Activated CD8-positive, alpha-beta memory T cell treated with anti-CD3 and anti-CD28 coated beads for 48 hours (primary cell): ENCODE results near the gene CALN1.
"Not testable (repeated sequence)": the region's sequence is repeated elsewhere in the genome, so short reads cannot be mapped to it uniquely, and the experiment has no call there.

ENCODE experiments used
- DNase-seq, 3 experiments: peaks; one replicate each; pipeline ENCODE4 v3.0.0-alpha.2; 2020; ENCODE audit warnings: low read depth in 2 of 3, low spot score in 2 of 3

CALN1 gene

GRCh38 chr7:72412121-72412618, at the start of gene CALN1:
Gene CALN1, minus strand, starts transcription at chr7:72412338.
- DNase-seq: not testable (repeated sequence)

GRCh38 chr7:72453471-72453870, 41.3 kb upstream of the CALN1 start:
- no peak for DNase-seq

GRCh38 chr7:72447465-72448204, 35.5 kb upstream of the CALN1 start:
- DNase-seq: no peak

- no peak for DNase-seq
Measured at GRCh38 chr7:72446591-72447462, 34.7 kb upstream of the CALN1 start.

GRCh38 chr7:72446131-72446530, 34.0 kb upstream of the CALN1 start:
- no peak for DNase-seq

- no peak for DNase-seq
Measured at GRCh38 chr7:72445580-72445979, 33.4 kb upstream of the CALN1 start.

GRCh38 chr7:72445075-72445474, 32.9 kb upstream of the CALN1 start:
- DNase-seq: no peak

DNA sequence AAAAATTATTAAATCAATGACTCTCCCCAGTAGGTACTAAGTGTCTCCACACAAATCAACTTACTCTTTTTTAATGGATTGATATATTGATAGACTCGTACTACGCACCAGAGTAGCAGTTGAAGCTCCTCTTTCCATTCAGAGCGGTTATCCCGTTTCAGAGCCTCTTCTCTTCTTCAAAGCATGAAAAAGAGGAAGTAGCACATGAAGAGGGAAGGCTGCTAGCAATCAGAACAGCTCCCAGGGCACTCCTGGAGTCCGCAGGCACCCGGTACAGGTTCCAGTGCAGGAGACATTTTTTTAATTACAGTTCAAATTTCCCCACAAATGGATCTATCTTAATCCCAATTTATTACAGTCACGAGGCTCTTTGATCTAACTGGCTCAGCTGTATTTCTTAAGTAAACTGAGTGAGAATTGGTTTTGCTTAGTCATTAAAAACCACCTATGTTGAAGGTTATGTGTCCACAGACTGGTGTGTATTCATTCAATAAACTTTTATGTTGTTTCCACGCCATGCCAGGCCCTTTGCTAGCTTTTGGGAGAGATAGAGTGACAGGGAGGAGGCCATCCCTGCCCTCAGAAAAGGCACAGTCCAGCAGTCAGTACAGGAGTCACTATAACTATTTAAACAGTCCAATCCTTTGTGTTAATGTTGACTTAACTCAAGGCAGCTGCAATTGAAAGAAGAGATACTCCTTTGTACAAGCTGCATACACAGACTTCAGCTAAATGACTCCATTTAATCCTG, 32.1 kb upstream of the CALN1 start:
- DNase-seq: no peak

- DNase-seq: no peak
Measured at GRCh38 chr7:72441791-72442190, 29.7 kb upstream of the CALN1 start.

DNA sequence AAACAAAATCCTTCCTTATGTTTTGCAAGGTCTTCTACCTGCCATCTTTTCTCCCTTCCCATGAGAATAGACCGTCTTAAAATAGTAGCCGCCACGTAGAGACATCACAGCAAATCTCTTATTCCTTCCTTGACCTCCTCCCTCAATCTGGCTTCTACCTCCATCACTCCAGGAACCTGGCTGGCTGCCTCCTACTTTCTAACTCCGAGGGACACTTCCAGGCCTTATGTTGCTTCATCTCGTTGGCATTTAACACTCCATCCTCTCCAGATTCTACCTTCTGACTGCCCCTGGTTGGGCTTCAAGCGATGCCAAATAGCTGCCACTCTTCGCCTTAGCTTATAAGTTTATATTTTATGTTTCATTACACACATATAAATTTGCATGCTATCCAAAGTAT, 26.4 kb upstream of the CALN1 start:
- no peak for DNase-seq

DNA sequence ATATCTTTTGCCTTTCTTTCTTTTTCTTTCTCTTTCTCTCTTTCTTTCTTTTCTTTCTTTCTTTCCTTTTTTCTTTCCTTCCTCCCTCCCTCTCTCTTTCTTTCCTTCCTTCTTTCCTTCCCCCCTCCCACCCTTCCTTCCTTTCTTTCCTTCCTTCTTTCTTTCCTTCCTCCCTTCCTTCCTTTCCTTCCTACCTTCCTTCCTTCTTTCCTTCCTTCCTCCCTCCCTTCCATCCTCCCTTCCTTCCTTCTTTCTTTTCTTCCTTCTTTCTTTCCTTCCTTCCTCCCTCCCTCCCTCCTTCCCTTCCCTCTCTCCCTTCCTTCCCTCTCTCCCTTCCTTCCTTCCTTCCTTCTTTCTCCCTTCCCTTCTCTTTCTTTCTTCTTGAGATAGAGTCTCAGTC, 25.5 kb upstream of the CALN1 start:
- DNase-seq: no peak

DNA sequence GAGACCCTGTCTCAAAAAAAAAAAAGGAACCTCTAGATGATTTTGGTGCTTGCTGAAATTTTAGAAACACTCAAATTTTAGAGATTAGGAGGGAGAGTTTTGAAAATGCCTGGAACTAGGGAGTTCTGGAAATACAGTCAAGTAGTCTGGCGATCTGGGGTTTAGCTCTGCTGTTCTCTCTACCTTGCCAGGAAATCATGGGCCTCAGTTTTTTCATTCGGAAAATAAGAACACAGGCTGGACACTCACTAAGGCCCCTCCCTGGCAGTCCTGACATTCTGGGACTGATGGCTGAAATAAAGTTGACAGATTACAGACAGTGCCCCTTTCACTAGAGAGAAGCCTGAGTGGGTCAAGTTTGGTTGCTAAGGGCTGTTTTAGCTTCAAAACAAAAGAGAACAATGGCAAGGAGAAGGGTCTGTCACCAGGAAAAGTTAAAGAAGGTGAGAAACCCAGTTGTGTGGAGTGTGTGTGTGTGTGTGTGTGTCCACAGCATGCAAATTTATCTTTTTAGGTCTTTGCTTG, 25.0 kb upstream of the CALN1 start:
- no peak for DNase-seq

GRCh38 chr7:72435925-72436480, 23.9 kb upstream of the CALN1 start:
- no peak for DNase-seq

DNA sequence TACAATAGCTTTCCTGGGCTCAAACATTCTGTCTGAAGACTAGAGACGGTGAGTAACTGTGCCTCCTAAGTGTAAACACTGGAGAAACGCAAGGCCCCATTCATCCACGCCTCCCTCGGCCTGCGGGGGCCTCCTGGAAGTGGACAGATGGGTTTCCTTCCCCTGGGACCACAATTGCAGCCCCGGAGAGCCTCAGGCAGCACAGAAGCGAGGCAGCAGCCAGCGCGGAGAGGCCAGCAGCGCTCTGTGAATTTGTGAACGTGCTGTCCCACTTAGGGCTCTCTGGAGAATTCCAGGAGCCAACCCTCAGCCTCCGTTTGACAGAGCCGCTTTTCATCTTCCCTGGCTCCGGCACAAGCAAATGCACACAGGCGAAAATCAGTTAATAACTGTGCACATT, 23.2 kb upstream of the CALN1 start:
- DNase-seq: no peak

- DNase-seq: no peak
Measured at GRCh38 chr7:72430531-72430930, 18.4 kb upstream of the CALN1 start.

DNA sequence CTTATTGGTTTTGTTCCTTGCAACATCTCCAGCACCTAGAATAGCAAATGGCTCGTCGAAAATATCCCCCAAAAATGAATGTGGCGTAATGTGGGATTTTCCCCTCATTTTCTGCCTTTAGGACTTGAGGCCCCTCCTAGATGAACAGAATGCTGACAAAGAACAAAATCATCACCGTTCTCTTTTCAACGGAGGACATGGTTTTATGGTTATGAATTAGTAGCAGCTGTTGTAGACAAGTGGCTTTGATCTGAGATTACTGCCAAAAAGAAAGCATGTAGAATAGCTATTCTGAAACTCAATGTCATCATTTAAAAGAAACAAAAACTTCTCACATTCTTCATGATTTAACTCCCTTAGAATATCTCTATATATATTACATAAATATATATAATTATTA, 17.2 kb upstream of the CALN1 start:
- no peak for DNase-seq

GRCh38 chr7:72416846-72417245, 4.7 kb upstream of the CALN1 start:
- DNase-seq: no peak

GRCh38 chr7:72415586-72415985, 3.4 kb upstream of the CALN1 start:
- no peak for DNase-seq

DNA sequence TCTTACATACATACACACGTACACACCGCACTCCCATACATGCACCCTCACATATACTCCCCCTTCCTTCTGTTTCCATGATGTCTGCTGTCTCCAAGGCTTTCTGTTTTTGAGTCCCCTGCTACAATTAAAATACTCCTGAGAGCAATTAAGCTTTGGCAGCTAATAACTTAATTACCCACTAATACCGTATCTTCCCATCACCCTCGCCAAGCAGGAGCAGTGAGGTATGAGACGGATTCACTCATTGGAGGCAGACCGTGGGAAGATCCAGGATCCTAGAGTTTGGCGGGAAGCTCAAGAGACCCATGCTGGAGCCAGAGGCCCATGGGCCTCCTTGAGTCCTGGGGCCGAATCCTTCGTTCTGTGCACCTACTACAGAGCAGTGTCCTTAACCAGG, 1.7 kb upstream of the CALN1 start:
- DNase-seq: no peak

GRCh38 chr7:72413290-72413689, 1.2 kb upstream of the CALN1 start:
- DNase-seq: no peak

- no peak for DNase-seq
Measured at GRCh38 chr7:72411419-72411818, 719 bp downstream of the CALN1 start.
